HEK293 (cell line): Measurements from ENCODE around the gene PRRG3.

ENCODE experiments used
- CTCF ChIA-PET: fragments of 350-600 bp; formaldehyde crosslinking; extraction: SDS; loops from one replicate; lab custom pipeline; 2021; ENCODE audit warnings: antibody characterized with exemption; lab: Yijun Ruan, JAX
- POLR2A ChIA-PET: fragments of 300-600 bp; formaldehyde crosslinking; extraction: SDS; loops from one replicate; lab custom pipeline; 2020; ENCODE audit warnings: antibody characterized with exemption, inconsistent platforms; lab: Yijun Ruan, JAX
- H3K27ac ChIP-seq: fragments of 200-500 bp; sonication (Bioruptor generic); 2 replicates; pipeline ENCODE4 v1.5.1; 2014; ENCODE audit warnings: low read depth, low read length, control low read depth, inconsistent platforms; ENCODE audit errors: extremely low read depth
- H3K36me3 ChIP-seq, 2 experiments: fragments of 200-500 bp in 1 of 2; sonication (Bioruptor generic) in 1 of 2; 1 replicate in 1 of 2; 2 replicates in 1 of 2; pipeline ENCODE4 v1.5.1; 2014 to 2017; ENCODE audit warnings: inconsistent platforms in 2 of 2, low read length in 2 of 2; ENCODE audit not compliant: control insufficient read depth in 2 of 2, insufficient read depth in 1 of 2
- H3K4me1 ChIP-seq: fragments of 200-500 bp; sonication (Bioruptor generic); 2 replicates; pipeline ENCODE4 v1.5.1; 2014; ENCODE audit warnings: mild to moderate bottlenecking, low read length, inconsistent platforms; ENCODE audit not compliant: control insufficient read depth, insufficient read depth
- H3K4me3 ChIP-seq: 2 replicates; pipeline ENCODE4 v1.5.1; 2011; ENCODE audit warnings: low read depth, mild to moderate bottlenecking, control low read depth, low read length, moderate library complexity
- H3K9me3 ChIP-seq: fragments of 200-500 bp; sonication (Bioruptor generic); 2 replicates; pipeline ENCODE4 v1.5.1; 2014; ENCODE audit warnings: low read depth, low read length, inconsistent platforms; ENCODE audit not compliant: control insufficient read depth, insufficient read depth
- GLIS1 ChIP-seq: fragments of 450-650 bp; formaldehyde crosslinking; IDR thresholded peaks from 2 replicates; pipeline ENCODE4 v1.5.1; 2016; ENCODE audit warnings: missing biosample characterization, missing genetic modification characterization
- OVOL3 ChIP-seq: fragments of 450-650 bp; formaldehyde crosslinking; IDR thresholded peaks from 2 replicates; pipeline ENCODE4 v1.5.1; 2016; ENCODE audit warnings: missing biosample characterization, missing genetic modification characterization
- PRDM6 ChIP-seq: fragments of 450-650 bp; formaldehyde crosslinking; IDR thresholded peaks from 2 replicates; pipeline ENCODE4 v1.5.1; 2017; ENCODE audit warnings: missing biosample characterization, missing genetic modification characterization
- SP3 ChIP-seq: fragments of 450-650 bp; formaldehyde crosslinking; IDR thresholded peaks from 2 replicates; pipeline ENCODE4 v1.5.1; 2016; ENCODE audit warnings: missing biosample characterization, missing genetic modification characterization
- ZBTB20 ChIP-seq: fragments of 450-650 bp; formaldehyde crosslinking; IDR thresholded peaks from 2 replicates; pipeline ENCODE4 v1.5.1; 2016; ENCODE audit warnings: missing biosample characterization, missing genetic modification characterization
- ZBTB7A ChIP-seq: fragments of 450-650 bp; formaldehyde crosslinking; IDR thresholded peaks from 2 replicates; pipeline ENCODE4 v1.5.1; 2016; ENCODE audit warnings: low read depth, missing biosample characterization, missing genetic modification characterization
- ZBTB8A ChIP-seq: fragments of 450-650 bp; formaldehyde crosslinking; IDR thresholded peaks from 2 replicates; pipeline ENCODE4 v1.5.1; 2016; ENCODE audit warnings: missing biosample characterization, missing genetic modification characterization
- ZEB2 ChIP-seq: fragments of 450-650 bp; formaldehyde crosslinking; IDR thresholded peaks from 2 replicates; pipeline ENCODE4 v1.5.1; 2016; ENCODE audit warnings: missing biosample characterization, missing genetic modification characterization
- ZNF112 ChIP-seq: fragments of 450-650 bp; formaldehyde crosslinking; IDR thresholded peaks from 2 replicates; pipeline ENCODE4 v1.5.0; 2017; ENCODE audit warnings: missing biosample characterization, missing genetic modification characterization
- ZNF138 ChIP-seq: fragments of 450-650 bp; formaldehyde crosslinking; IDR thresholded peaks from 2 replicates; pipeline ENCODE4 v1.5.1; 2016; ENCODE audit warnings: missing biosample characterization, missing genetic modification characterization, borderline replicate concordance
- ZNF266 ChIP-seq: fragments of 450-650 bp; formaldehyde crosslinking; IDR thresholded peaks from 2 replicates; pipeline ENCODE4 v1.5.1; 2016; ENCODE audit warnings: missing biosample characterization, missing genetic modification characterization, low read depth
- ZNF280D ChIP-seq: fragments of 450-650 bp; formaldehyde crosslinking; IDR thresholded peaks from 2 replicates; pipeline ENCODE4 v1.5.1; 2016; ENCODE audit warnings: missing biosample characterization, missing genetic modification characterization
- ZNF302 ChIP-seq: fragments of 450-650 bp; formaldehyde crosslinking; IDR thresholded peaks from 2 replicates; pipeline ENCODE4 v1.5.1; 2016; ENCODE audit warnings: missing biosample characterization, missing genetic modification characterization, low read depth
- ZNF324 ChIP-seq: fragments of 450-650 bp; formaldehyde crosslinking; IDR thresholded peaks from 2 replicates; pipeline ENCODE4 v1.5.1; 2016; ENCODE audit warnings: missing biosample characterization, missing genetic modification characterization
- ZNF423 ChIP-seq: fragments of 450-650 bp; formaldehyde crosslinking; IDR thresholded peaks from 2 replicates; pipeline ENCODE4 v1.5.1; 2016; ENCODE audit warnings: missing biosample characterization, missing genetic modification characterization
- ZNF558 ChIP-seq: fragments of 450-650 bp; formaldehyde crosslinking; IDR thresholded peaks from 2 replicates; pipeline ENCODE4 v1.5.1; 2016; ENCODE audit warnings: missing biosample characterization, missing genetic modification characterization
- TF ChIP-seq, protein P1 (sequence below): fragments of 450-650 bp; formaldehyde crosslinking; IDR thresholded peaks from 2 replicates; pipeline ENCODE4 v1.5.1; 2017; ENCODE audit warnings: missing biosample characterization, missing genetic modification characterization
- TF ChIP-seq, protein P2 (sequence below): fragments of 450-650 bp; formaldehyde crosslinking; IDR thresholded peaks from 2 replicates; pipeline ENCODE4 v1.5.1; 2017; ENCODE audit warnings: missing biosample characterization, missing genetic modification characterization

Gene PRRG3

DNA sequence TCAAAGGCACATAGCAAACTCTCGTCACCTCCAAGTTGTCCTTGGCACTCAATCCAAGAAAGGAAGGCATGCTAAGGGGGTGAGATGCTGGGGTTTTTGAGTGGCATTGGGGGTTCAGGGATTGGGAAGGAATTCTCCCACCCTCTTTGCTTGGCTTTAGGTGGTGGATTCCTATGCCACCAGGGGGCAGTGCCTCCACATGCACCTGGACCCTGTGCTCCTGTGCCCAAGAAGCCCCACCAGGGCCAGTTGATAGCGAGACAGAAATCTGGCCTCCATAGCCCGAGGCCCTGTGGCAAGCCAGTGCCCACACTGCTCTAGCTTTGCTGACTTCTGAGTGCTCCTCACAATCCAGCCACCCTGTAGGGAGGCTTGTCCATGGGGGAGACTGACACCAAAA lies 18.6 kb downstream of the PRRG3 start (continued):
- no peak for TF ChIP-seq ZNF280D (tag by site-specific recombination)
- TF ChIP-seq, protein P1, sequence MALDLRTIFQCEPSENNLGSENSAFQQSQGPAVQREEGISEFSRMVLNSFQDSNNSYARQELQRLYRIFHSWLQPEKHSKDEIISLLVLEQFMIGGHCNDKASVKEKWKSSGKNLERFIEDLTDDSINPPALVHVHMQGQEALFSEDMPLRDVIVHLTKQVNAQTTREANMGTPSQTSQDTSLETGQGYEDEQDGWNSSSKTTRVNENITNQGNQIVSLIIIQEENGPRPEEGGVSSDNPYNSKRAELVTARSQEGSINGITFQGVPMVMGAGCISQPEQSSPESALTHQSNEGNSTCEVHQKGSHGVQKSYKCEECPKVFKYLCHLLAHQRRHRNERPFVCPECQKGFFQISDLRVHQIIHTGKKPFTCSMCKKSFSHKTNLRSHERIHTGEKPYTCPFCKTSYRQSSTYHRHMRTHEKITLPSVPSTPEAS (tag by site-specific recombination): no peak
- TF ChIP-seq ZNF112 (tag by site-specific recombination): no peak
- TF ChIP-seq ZNF558: no peak
- TF ChIP-seq ZNF138 (tag by site-specific recombination): no peak
- TF ChIP-seq PRDM6 (tag by site-specific recombination): no peak

DNA sequence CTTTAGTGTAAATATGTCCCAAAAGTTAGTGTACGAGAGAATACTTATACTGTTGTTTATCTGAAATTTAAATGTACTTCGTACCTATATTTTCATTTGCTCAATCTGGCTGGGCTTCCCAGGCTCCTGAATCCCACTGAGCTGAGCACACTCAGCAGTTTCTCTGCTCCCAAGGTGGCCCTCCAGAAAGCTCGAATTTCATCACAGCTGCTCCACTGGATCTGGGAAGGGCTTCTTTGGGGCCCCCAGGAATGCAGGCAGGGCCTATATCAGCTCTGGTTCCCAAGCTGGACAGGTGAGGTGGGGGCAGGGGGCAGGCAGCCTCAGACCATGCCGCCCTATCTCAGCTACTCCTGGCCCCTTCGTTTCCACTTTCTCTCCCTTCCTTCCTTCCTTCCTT lies 19.1 kb downstream of the PRRG3 start:
- ChIA-PET CTCF (interaction anchor here (0.6 to 2.3 kb wide), 10 partner anchors 33 to 919 kb away, joined by 3 to 6 read pairs (median 4); no protein-coding TSS in a partner anchor), POLR2A (interaction anchor here (0.7 kb wide), 1 partner anchor 17 kb away, joined by 3 read pairs; no protein-coding TSS in a partner anchor)
- Histone ChIP-seq H3K36me3 (no peaks in the 10 kb centered on the region), H3K4me1 (no peaks in the 10 kb centered on the region), H3K4me3 (no peak overlapping the region), H3K27ac (no peak overlapping the region), H3K9me3 (no peaks in the 10 kb centered on the region)
- TF ChIP-seq SP3 (tag by site-specific recombination) (no peak), OVOL3 (tag by site-specific recombination) (no peak), ZNF266 (no peak), GLIS1 (no peak), ZBTB20 (tag by site-specific recombination) (no peak), ZBTB7A (tag by site-specific recombination) (no peak), ZBTB8A (tag by site-specific recombination) (no peak)

- no peaks in the 10 kb centered on the region for H3K9me3 ChIP-seq
- no peaks in the 10 kb centered on the region for H3K4me1 ChIP-seq
- POLR2A ChIA-PET: no interaction called here
- no peaks in the 10 kb centered on the region for H3K36me3 ChIP-seq
- TF ChIP-seq, protein P2, sequence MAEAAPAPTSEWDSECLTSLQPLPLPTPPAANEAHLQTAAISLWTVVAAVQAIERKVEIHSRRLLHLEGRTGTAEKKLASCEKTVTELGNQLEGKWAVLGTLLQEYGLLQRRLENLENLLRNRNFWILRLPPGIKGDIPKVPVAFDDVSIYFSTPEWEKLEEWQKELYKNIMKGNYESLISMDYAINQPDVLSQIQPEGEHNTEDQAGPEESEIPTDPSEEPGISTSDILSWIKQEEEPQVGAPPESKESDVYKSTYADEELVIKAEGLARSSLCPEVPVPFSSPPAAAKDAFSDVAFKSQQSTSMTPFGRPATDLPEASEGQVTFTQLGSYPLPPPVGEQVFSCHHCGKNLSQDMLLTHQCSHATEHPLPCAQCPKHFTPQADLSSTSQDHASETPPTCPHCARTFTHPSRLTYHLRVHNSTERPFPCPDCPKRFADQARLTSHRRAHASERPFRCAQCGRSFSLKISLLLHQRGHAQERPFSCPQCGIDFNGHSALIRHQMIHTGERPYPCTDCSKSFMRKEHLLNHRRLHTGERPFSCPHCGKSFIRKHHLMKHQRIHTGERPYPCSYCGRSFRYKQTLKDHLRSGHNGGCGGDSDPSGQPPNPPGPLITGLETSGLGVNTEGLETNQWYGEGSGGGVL: no peak
- TF ChIP-seq ZNF302 (tag by site-specific recombination) (no peak), ZEB2 (tag by site-specific recombination) (no peak), ZNF423 (tag by site-specific recombination) (no peak), ZNF324 (tag by site-specific recombination) (no peak)
- TF ChIP-seq, all 188 proteins: peak for 0
- Histone ChIP-seq H3K27ac (no peak within 1 kb of the TSS), H3K4me3 (no peak within 1 kb of the TSS)
- CTCF ChIA-PET: interaction anchor here (0.8 to 2.3 kb wide), 3 partner anchors 18 to 36 kb away, joined by 3 to 6 read pairs (median 3); no protein-coding TSS in a partner anchor
These were observed 20.5 kb downstream of the PRRG3 start, which contains the start of gene FATE1 for GRCh38 chrX:151715752-151716151. Gene FATE1 (plus strand): TSS chrX:151716035. CDS start chrX:151716120, 85 bp downstream.
